22Rv1 (cell line): Measurements from ENCODE around the gene PRPF40A.

Source experiments
- ZFX ChIP-seq: fragments of 450-650 bp; IDR thresholded peaks from 2 replicates; pipeline ENCODE4 v1.6.1; 2017; ENCODE audit warnings: antibody characterized with exemption, borderline replicate concordance
- TF ChIP-seq, protein P1 (sequence below): fragments of 450-650 bp; IDR thresholded peaks from 2 replicates; pipeline ENCODE4 v1.5.1; 2017; ENCODE audit warnings: mild to moderate bottlenecking

DNA sequence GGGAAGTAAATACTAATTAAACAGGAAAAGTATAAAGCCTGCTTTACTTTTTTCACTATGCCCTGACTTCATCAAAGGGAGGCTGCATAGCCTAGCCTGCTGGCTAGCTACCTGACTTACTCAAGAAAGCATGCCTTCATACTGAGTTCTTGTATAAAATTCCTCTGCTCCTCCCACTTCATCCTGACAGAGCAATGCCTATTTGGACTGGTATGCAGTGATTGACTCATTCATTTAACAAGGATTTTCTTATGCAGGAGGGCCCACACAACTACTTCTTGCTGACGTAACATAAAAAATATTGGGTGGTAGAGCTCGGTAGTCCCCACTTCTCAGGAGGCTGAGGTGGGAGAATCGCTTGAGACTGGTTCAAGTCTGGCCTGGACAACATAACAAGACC, 70.5 kb downstream of the PRPF40A start:
- TF ChIP-seq, protein P1, sequence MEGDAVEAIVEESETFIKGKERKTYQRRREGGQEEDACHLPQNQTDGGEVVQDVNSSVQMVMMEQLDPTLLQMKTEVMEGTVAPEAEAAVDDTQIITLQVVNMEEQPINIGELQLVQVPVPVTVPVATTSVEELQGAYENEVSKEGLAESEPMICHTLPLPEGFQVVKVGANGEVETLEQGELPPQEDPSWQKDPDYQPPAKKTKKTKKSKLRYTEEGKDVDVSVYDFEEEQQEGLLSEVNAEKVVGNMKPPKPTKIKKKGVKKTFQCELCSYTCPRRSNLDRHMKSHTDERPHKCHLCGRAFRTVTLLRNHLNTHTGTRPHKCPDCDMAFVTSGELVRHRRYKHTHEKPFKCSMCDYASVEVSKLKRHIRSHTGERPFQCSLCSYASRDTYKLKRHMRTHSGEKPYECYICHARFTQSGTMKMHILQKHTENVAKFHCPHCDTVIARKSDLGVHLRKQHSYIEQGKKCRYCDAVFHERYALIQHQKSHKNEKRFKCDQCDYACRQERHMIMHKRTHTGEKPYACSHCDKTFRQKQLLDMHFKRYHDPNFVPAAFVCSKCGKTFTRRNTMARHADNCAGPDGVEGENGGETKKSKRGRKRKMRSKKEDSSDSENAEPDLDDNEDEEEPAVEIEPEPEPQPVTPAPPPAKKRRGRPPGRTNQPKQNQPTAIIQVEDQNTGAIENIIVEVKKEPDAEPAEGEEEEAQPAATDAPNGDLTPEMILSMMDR, result no peak
- TF ChIP-seq ZFX, result no peak
